ENCODE measurements around the gene FXYD7.

DNA sequence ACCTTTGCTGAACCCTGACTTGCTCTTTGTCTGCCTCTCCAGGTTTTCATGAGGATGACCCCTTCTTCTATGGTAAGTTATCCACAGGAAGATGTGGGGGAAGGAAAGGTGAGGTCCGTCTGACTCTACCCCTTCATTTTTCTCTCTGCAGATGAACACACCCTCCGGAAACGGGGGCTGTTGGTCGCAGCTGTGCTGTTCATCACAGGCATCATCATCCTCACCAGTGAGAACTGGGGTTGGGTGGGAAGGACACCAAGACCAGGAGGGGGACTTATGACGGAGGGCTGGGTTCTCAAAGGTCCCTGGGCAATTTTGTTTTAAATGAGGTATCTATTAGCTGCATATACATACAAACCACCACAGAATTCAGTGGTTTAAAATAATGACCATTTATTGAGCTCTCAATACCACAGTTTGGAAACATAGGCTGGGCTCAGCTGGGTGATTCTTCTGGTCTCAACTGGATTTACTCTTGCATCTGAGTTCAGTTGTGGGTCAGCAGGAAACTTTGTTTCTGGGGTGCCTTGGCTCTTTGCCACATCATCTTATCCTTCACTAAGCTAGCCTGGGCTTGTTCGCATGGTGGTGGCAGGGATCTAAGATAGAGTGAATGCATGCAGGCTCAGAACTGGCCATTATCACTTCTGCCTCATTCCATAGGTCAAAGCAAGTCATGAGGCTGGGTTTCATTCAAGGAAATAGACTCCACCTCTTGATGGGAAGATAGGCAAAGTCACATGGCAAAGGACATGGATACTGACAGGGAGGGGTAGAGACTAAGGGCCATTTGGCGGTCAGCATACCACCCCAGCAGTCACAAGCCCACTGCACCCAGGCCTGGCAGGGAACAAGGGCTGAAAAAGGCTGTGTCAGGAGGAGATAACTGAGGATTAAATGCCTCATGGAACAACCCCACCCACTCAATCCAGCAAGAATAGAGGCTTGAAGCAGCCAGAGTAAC, 23.3 kb downstream of the FXYD7 start:
- TF ChIP-seq EZH2phosphoT487 (IDR thresholded peaks at IDR 0.05; ENCODE audit: insufficient read depth, low read depth) (no peak), EZH2 (IDR thresholded peaks at IDR 0.05; ENCODE audit: insufficient read depth, poor library complexity, severe bottlenecking) (no peak)

Data from GM23248 (cell line).